ENCODE measurements around the gene GPR176. TPM values are rescaled to one million over a fixed set of nuclear protein-coding genes. Genes with fewer than 3 reads are reported as not detected.

Gene GPR176
- total and polyA plus RNA-seq, 7 donors: 0.23 to 7.9 (median 3.9) TPM

DNA sequence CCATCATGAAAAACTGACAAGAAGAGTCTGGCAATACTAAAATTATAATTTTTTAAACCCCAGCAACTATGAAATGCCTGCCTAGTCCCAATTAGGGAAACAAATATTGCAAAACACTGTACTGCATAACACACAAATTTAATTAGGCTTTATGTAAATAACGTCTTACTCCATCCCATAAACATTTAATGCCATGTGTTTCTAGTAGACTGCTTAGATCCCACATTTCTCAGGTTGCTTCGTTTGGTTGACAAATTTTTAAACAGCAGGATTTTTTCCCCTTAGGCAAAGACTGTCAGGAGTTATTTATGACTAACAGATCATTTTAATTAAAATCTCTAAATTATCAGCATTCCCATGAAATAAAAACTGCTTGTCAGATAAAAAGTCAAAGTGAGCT lies 43.7 kb upstream of the GPR176 start:
- no peaks in the 10 kb centered on the region for H3K27me3 ChIP-seq
- H3K9me3 ChIP-seq: no peaks in the 10 kb centered on the region
- no peak overlapping the region for H3K4me3 ChIP-seq
- no peak overlapping the region for H3K27ac ChIP-seq
- no peak for TF ChIP-seq EP300 (IDR thresholded peaks at IDR 0.05)
- TF ChIP-seq, protein P1, sequence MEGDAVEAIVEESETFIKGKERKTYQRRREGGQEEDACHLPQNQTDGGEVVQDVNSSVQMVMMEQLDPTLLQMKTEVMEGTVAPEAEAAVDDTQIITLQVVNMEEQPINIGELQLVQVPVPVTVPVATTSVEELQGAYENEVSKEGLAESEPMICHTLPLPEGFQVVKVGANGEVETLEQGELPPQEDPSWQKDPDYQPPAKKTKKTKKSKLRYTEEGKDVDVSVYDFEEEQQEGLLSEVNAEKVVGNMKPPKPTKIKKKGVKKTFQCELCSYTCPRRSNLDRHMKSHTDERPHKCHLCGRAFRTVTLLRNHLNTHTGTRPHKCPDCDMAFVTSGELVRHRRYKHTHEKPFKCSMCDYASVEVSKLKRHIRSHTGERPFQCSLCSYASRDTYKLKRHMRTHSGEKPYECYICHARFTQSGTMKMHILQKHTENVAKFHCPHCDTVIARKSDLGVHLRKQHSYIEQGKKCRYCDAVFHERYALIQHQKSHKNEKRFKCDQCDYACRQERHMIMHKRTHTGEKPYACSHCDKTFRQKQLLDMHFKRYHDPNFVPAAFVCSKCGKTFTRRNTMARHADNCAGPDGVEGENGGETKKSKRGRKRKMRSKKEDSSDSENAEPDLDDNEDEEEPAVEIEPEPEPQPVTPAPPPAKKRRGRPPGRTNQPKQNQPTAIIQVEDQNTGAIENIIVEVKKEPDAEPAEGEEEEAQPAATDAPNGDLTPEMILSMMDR (IDR thresholded peaks at IDR 0.05): no peak
- no peak for TF ChIP-seq POLR2AphosphoS5 (IDR thresholded peaks at IDR 0.05)
- no peak for TF ChIP-seq POLR2A (IDR thresholded peaks at IDR 0.05)
- peaks cover 0 to 2% (median under 1%) of the 10 kb centered on the region in 4 donors for H3K4me1 ChIP-seq
- no peak for DNase-seq
- peaks cover 15 to 84% (median 28%) of the 10 kb centered on the region in 4 donors for H3K36me3 ChIP-seq
- intact Hi-C loops (cut with DNase I): no loop called here
- WGBS, 2 donors: 81% methylated on average over 2 of the region's 2 CpGs

DNA sequence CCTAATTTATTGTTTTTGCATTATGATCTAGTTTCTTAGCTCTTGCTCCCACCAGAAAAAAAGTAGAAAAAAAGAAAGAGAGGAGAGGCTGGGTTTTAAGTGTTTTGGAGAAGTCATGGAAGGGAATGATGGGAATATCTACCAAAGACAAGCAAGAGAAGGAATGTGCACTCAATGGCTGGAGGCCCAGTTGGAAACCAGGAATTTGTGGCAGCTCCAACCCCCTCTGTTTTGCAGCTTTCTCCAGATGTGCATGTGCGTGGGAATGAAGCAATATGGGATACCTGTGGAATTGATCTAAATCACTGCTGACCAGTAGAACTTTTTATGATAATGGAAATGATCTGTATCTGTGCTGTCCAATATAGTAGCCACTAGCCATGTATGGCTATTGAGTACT lies 41.0 kb upstream of the GPR176 start:
- intact Hi-C loops (cut with DNase I): no loop called here
- peaks cover 0 to 4% (median 0%) of the 10 kb centered on the region in 4 donors for H3K4me1 ChIP-seq
- no peak for DNase-seq
- TF ChIP-seq POLR2AphosphoS5 (IDR thresholded peaks at IDR 0.05) (no peak), POLR2A (IDR thresholded peaks at IDR 0.05) (no peak), EP300 (IDR thresholded peaks at IDR 0.05) (no peak)
- TF ChIP-seq, protein P1 (IDR thresholded peaks at IDR 0.05): no peak
- WGBS, 2 donors: 90 to 95% methylated on average over 1 of the region's 1 CpG
- no peaks in the 10 kb centered on the region for H3K27me3 ChIP-seq
- no peak overlapping the region for H3K27ac ChIP-seq
- H3K36me3 ChIP-seq: peaks cover 23 to 89% (median 31%) of the 10 kb centered on the region in 4 donors
- H3K4me3 ChIP-seq: no peak overlapping the region
- H3K9me3 ChIP-seq: no peaks in the 10 kb centered on the region

DNA sequence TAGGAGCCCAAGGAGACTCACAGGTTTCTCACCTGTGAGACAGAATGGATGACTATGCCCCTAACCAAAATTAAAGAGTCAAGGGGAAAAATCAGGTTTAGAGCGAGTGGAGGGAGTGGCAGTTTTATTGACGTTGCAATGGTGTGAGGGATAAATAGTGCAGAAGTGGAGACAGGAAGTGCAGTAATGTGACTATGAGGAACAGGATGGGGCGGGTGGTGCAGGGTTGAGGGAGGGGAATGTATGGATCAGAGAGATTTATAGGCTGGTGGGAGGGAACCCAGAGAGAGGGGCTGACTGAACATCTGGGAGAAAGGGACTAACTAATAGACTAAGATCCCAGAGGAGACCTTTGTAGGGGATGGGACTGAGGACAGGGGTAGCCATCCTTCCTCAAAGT lies 40.3 kb upstream of the GPR176 start:
- DNase-seq: no peak
- Histone ChIP-seq H3K36me3 (peaks cover 30 to 89% (median 32%) of the 10 kb centered on the region in 4 donors), H3K27me3 (no peaks in the 10 kb centered on the region), H3K27ac (no peak overlapping the region), H3K4me3 (no peak overlapping the region), H3K9me3 (no peaks in the 10 kb centered on the region), H3K4me1 (peaks cover 0 to 4% (median 0%) of the 10 kb centered on the region in 4 donors)
- TF ChIP-seq, protein P1 (IDR thresholded peaks at IDR 0.05): no peak
- TF ChIP-seq POLR2AphosphoS5 (IDR thresholded peaks at IDR 0.05) (no peak), POLR2A (IDR thresholded peaks at IDR 0.05) (no peak), EP300 (IDR thresholded peaks at IDR 0.05) (no peak)
- 30 to 65% methylated on average over 3 of the region's 3 CpGs for WGBS, 2 donors
- intact Hi-C loops (cut with DNase I): no loop called here

DNA sequence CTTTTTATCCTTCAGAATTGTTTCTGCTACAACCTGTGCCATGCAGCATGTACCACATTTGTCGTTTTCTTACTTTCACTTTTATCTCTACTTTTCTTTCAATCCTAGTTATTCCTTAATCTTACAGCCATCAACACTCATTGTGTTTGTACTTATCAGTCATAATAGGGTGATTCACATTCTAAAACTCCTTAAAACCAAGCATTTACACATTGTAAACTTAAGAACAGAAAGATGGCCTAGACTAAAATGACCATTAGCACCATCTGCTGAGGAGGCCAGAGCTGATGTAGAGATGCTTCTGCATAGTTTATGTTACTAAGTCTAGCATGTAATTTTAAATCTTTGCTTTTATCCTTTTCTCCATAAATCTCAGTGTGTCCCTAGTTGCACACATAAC lies 39.3 kb upstream of the GPR176 start:
- H3K36me3 ChIP-seq: peaks cover 31 to 93% (median 37%) of the 10 kb centered on the region in 4 donors
- 84 to 87% methylated on average over 1 of the region's 1 CpG for WGBS, 2 donors

More for the DNA sequence above, 39.3 kb upstream of the GPR176 start:
- intact Hi-C loops (cut with DNase I): no loop called here
- no peak for DNase-seq
- no peak overlapping the region for H3K27ac ChIP-seq
- peaks cover 0 to 4% (median 0%) of the 10 kb centered on the region in 4 donors for H3K4me1 ChIP-seq
- H3K4me3 ChIP-seq: no peak overlapping the region
- no peaks in the 10 kb centered on the region for H3K9me3 ChIP-seq
- H3K27me3 ChIP-seq: no peaks in the 10 kb centered on the region
- TF ChIP-seq POLR2A (IDR thresholded peaks at IDR 0.05): no peak
- no peak for TF ChIP-seq EP300 (IDR thresholded peaks at IDR 0.05)
- TF ChIP-seq, protein P1 (IDR thresholded peaks at IDR 0.05): no peak
- TF ChIP-seq POLR2AphosphoS5 (IDR thresholded peaks at IDR 0.05): no peak

Measured in sigmoid colon (tissue), 7 donors.